Endothelial cell of hepatic sinusoid (primary cell): ENCODE data around the gene CHPF2.

Experiments used
- in situ Hi-C: cut with HindIII; loops from 2 replicates; pipeline ENCODE4 v1.10.0; 2017; ENCODE audit warnings: low sequenced_read_pairs

CHPF2 gene

DNA sequence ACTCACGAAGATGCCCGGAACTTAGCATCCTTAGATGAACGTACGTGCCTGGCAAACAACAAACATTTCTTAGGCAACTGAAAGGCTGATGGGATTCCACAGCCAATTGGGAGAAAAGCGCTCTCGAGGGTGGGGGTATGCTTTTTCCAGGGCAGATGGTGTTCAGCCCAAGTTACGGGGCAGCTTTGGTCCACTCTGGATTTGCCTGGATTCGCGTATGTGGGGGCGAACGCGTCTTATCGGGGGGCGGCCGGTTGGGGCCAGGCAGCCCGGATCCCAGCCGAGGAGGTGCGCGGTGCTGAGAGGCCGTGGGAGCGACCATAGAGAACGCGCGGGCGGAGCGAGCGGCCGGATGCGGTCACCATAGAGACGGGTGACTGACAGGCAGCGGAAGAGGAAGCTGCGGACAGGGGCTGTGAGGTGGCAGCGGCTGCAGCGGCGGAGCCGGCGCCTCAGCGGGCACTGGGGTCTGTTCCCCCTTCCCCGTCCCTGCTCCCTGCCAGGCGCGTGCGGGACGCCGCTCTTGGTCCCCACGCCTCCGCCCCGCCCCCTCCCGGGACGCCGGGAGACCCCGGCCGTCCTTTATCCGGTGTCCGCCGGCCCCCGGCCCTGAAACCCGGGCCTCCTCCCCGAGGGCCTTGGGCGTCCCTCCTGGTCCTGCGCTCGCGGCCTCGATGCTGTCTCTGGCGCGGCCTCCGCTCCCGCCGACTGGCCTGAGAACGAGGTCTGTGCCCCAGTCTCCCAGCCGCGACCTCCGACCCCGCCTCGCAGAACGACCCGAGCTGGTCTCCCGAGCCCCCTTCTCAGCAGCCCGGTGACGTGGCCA lies at the start of gene CHPF2:
Gene CHPF2 (plus strand): TSS at position 393 of the 826 bp plus-strand sequence. CDS start 1,529 bp downstream, outside the sequence.
- in situ Hi-C loops = no loop called here

- in situ Hi-C loops = no loop called here
Measured at GRCh38 chr7:151185762-151186639, 46.3 kb upstream of the CHPF2 start.

- in situ Hi-C loops = no loop called here
Measured at GRCh38 chr7:151186640-151187408, 45.5 kb upstream of the CHPF2 start, which contains the start of gene ASB10. Gene ASB10, minus strand, starts transcription at chr7:151187250. Its CDS starts 120 bp downstream, at chr7:151187130.

GRCh38 chr7:151187409-151188251 lies 44.7 kb upstream of the CHPF2 start:
- in situ Hi-C loops = no loop called here

DNA sequence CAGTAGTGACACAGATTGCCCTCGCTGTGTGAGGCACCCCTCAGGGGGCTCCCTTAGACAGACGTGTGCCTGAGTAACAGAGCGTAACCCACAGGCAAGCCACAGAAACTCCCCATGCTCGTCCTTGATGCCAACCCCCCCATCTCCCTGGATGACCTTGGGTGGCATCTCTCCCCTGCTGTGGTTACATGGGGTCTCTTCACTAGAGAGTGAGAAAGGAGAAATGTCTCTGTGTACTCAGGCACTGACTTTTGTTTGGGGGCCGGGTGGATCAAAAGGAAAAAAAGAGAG lies 44.1 kb upstream of the CHPF2 start:
- in situ Hi-C loops = no loop called here

DNA sequence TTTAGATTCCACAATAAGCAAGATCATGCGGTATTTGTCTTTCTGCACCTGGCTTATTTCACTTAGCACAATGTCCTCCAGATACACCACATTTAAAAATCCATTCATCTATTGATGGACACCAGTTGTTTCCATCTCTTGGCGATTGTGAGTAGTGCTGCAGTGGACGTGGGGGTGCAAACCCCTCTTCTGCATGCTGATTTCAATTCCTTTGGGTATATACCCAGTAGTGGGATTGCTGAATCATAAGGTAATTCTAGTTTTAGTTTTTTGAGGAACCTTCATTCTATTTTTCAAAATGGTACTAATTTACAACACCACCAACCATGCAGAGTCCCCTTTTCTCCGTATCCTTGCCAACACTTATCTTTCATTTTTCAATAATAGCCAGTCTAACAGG lies 43.2 kb upstream of the CHPF2 start:
- in situ Hi-C loops = no loop called here

GRCh38 chr7:151191544-151191943 lies 40.7 kb upstream of the CHPF2 start:
- in situ Hi-C loops = no loop called here

GRCh38 chr7:151192002-151192539 lies 40.2 kb upstream of the CHPF2 start:
- in situ Hi-C loops = no loop called here

- in situ Hi-C loops = no loop called here
Measured at GRCh38 chr7:151193203-151193978, 38.9 kb upstream of the CHPF2 start.

GRCh38 chr7:151194188-151194587 lies 38.1 kb upstream of the CHPF2 start:
- in situ Hi-C loops = no loop called here

- in situ Hi-C loops = no loop called here
Measured at GRCh38 chr7:151195616-151196450, 36.5 kb upstream of the CHPF2 start.

- in situ Hi-C loops = no loop called here
Measured at GRCh38 chr7:151197932-151198331, 34.4 kb upstream of the CHPF2 start.

- in situ Hi-C loops = no loop called here
Measured at GRCh38 chr7:151198945-151199848, 33.1 kb upstream of the CHPF2 start.

GRCh38 chr7:151201344-151201743 lies 30.9 kb upstream of the CHPF2 start:
- in situ Hi-C loops = no loop called here

- in situ Hi-C loops = no loop called here
Measured at GRCh38 chr7:151201751-151202150, 30.5 kb upstream of the CHPF2 start.

DNA sequence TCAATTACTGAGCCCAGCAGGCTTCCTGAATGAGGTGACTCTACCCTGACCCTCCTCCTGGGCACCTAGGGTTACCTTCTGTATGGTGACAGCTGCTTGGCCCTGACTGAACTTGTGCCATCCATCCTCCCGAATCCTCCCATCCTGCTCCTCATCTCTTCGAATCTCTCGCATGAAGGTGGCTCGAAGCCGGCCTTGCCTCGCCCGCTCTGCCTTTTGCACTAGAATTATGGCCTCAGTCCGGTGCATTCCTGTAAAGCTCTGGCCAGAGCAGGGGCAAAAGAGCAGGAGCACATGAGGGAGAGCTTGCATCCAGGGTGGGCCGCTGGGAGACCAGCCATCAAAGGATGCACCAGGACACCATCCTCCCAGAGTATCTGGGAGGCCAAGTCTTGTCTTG lies 29.4 kb upstream of the CHPF2 start:
- in situ Hi-C loops = no loop called here

DNA sequence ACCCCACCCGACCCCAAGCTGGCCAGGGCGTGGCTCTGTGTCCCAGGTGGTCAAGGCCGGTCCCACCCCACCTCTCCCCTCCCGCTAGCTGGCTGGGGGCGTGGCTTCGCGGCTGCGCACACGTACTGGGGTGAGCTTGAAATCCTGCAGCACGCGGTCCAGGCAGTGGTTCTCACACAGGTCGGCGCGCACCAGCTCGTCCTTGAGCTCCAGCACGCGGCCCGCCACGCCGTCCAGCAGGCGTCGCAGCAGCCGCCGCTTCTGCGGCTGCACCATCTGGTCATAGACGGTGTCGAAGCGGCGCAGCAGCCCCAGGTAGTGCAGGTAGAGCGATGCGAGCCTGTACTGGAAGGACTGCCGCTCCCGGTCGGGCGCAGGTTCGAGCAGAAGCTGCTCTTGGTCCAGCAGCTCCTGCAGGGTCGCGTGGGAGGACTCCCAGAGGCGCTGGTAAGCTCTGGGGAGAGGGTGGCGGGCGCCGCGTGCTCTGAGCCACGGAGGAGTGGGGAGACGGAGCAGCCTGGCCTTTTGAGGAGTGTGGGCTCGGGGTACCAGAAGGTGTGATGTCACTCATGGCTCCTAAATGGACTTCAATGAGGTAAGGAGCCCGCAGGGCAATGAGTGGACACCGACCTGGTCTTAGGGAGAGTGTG lies 27.8 kb upstream of the CHPF2 start:
- in situ Hi-C loops = loop anchor here (5.0 kb wide), 2 partner anchors 37 to 68 kb away; partner anchors contain the start of gene GBX1
